Sigmoid colon (tissue), 7 donors: ENCODE data around the gene FBLIM1. TPM values are rescaled to one million over a fixed set of nuclear protein-coding genes. Genes with fewer than 3 reads are reported as not detected.

ENCODE experiments used
- DNase-seq: peaks from one replicate; pipeline ENCODE4 v3.0.0-alpha.2; 2019
- H3K27ac ChIP-seq, 4 donors: fragments of 200-600 bp; sonication (generic); one replicate each; pipeline ENCODE4 v1.5.1; 2016 to 2019; ENCODE audit warnings: mild to moderate bottlenecking in 1 of 4
- H3K27me3 ChIP-seq, 3 donors: fragments of 200-600 bp; sonication (generic); one replicate each; pipeline ENCODE4 v1.5.1; 2019; ENCODE audit warnings: mild to moderate bottlenecking in 1 of 3
- H3K36me3 ChIP-seq, 4 donors: fragments of 200-600 bp; sonication (generic); one replicate each; pipeline ENCODE4 v1.5.1; 2016 to 2019
- H3K4me1 ChIP-seq, 4 donors: fragments of 200-600 bp; sonication (generic); one replicate each; pipeline ENCODE4 v1.5.1; 2017 to 2019
- H3K4me3 ChIP-seq, 4 donors: fragments of 200-600 bp; sonication (generic); one replicate each; pipeline ENCODE4 v1.5.1; 2017 to 2019; ENCODE audit warnings: mild to moderate bottlenecking in 2 of 4, moderate library complexity in 1 of 4
- H3K9me3 ChIP-seq, 4 donors: fragments of 200-600 bp in 3 of 4; sonication (generic) in 3 of 4; one replicate each; pipeline versions ENCODE4 v1.5.1 to v1.6.1; 2013 to 2019
- CTCF ChIP-seq, 4 experiments: fragments of 450-650 bp in 3 of 4; fragments of 200-600 bp in 1 of 4; IDR thresholded peaks; one replicate each; pipeline ENCODE4 v1.5.1; 2016 to 2019; ENCODE audit warnings: antibody characterized with exemption in 4 of 4, mild to moderate bottlenecking in 3 of 4, moderate library complexity in 2 of 4
- EP300 ChIP-seq, 4 donors: sonication (generic); formaldehyde crosslinking; IDR thresholded peaks; one replicate each; pipeline ENCODE4 v1.6.1; 2017; ENCODE audit warnings: antibody characterized with exemption in 4 of 4
- POLR2A ChIP-seq, 2 donors: fragments of 450-650 bp; IDR thresholded peaks; one replicate each; pipeline ENCODE4 v1.6.1; 2016; ENCODE audit warnings: antibody characterized with exemption in 2 of 2, mild to moderate bottlenecking in 2 of 2, moderate library complexity in 2 of 2
- POLR2AphosphoS5 ChIP-seq, 4 donors: sonication (generic); formaldehyde crosslinking; IDR thresholded peaks; one replicate each; pipeline ENCODE4 v1.6.1; 2017; ENCODE audit warnings: antibody characterized with exemption in 4 of 4
- WGBS, 2 donors: extraction: QIAGEN DNeasy Blood & Tissue Kit; methylation state at CpG; one replicate each; pipeline ENCODE4 v1.1.7; 2013; 5-methylcytosine and 5-hydroxymethylcytosine counted together
- intact Hi-C: fragments of 100-400 bp; cut with DNase I; formaldehyde crosslinking; loops from one replicate; pipeline ENCODE4 v1.15.1; 2023
- polyA plus RNA-seq, 3 donors: library from polyadenylated mRNA; stranded (reverse); fragments of 200-250 nt; gene quantifications; one replicate each; pipeline ENCODE4 v1.2.3, GENCODE V29; 2013
- total RNA-seq, 4 donors: library from RNA; depleted of rRNA; stranded (reverse); fragments of >200 nt; gene quantifications; one replicate each; pipeline ENCODE4 v1.1.0, GENCODE V29; 2016
- donor health status: healthy with polysubstance abuse.
- donor health status: Bipolar disorder and iron deficiency.
- donor health status: healthy.

FBLIM1 gene
- total and polyA plus RNA-seq, 7 donors, result 28.1 to 227 (median 53.2) TPM

- Histone ChIP-seq H3K27me3 (no peaks in the 10 kb centered on the region), H3K27ac (peak overlapping the region; percentile 8 to 75 (median 34)), H3K36me3 (no peaks in the 10 kb centered on the region), H3K4me1 (peaks cover 0 to 45% (median 31%) of the 10 kb centered on the region in 4 donors), H3K9me3 (no peaks in the 10 kb centered on the region), H3K4me3 (no peak overlapping the region)
- TF ChIP-seq POLR2A (IDR thresholded peaks at IDR 0.05), result no peak
- no peak for TF ChIP-seq POLR2AphosphoS5 (IDR thresholded peaks at IDR 0.05)
- TF ChIP-seq CTCF (IDR thresholded peaks at IDR 0.05), result no peak
- no peak for TF ChIP-seq EP300 (IDR thresholded peaks at IDR 0.05)
- DNase-seq, result no peak
- intact Hi-C loops, result no loop called here
- WGBS, 2 donors, result 83 to 88% methylated on average over 2 of the region's 2 CpGs
Observed at GRCh38 chr1:15796086-15796462, 37.5 kb downstream of the FBLIM1 start.

GRCh38 chr1:15797614-15798390 is 39.2 kb downstream of the FBLIM1 start:
- Histone ChIP-seq H3K4me1 (peaks cover 0 to 45% (median 33%) of the 10 kb centered on the region in 4 donors), H3K27me3 (no peaks in the 10 kb centered on the region), H3K36me3 (no peaks in the 10 kb centered on the region), H3K9me3 (no peaks in the 10 kb centered on the region), H3K27ac (peak overlapping the region; percentile 0 to 75 (median 26)), H3K4me3 (no peak overlapping the region)
- TF ChIP-seq EP300 (IDR thresholded peaks at IDR 0.05) (no peak), POLR2A (IDR thresholded peaks at IDR 0.05) (no peak), CTCF (IDR thresholded peaks at IDR 0.05) (no peak), POLR2AphosphoS5 (IDR thresholded peaks at IDR 0.05) (no peak)
- intact Hi-C loops, result no loop called here
- DNase-seq, result no peak
- 25 to 74% methylated on average over 14 of the region's 14 CpGs for WGBS, 2 donors

- Histone ChIP-seq H3K4me1 (peaks cover 0 to 45% (median 33%) of the 10 kb centered on the region in 4 donors), H3K27ac (peak overlapping the region; percentile 64 to 75 (median 68)), H3K4me3 (no peak overlapping the region), H3K27me3 (no peaks in the 10 kb centered on the region), H3K36me3 (no peaks in the 10 kb centered on the region), H3K9me3 (no peaks in the 10 kb centered on the region)
- DNase-seq, result peak; percentile 82
- WGBS, 2 donors, result 25 to 52% methylated on average over 9 of the region's 9 CpGs
- TF ChIP-seq CTCF (IDR thresholded peaks at IDR 0.05), result no peak
- peak; percentile 46 to 64 (median 52) for TF ChIP-seq POLR2AphosphoS5 (IDR thresholded peaks at IDR 0.05)
- TF ChIP-seq EP300 (IDR thresholded peaks at IDR 0.05), result peak; percentile 11 to 68 (median 28)
- no peak for TF ChIP-seq POLR2A (IDR thresholded peaks at IDR 0.05)
- intact Hi-C loops, result no loop called here
Observed at GRCh38 chr1:15799004-15799867, 40.6 kb downstream of the FBLIM1 start.

- peak overlapping the region; percentile 64 to 75 (median 68) for H3K27ac ChIP-seq
- H3K36me3 ChIP-seq, result no peaks in the 10 kb centered on the region
- WGBS, 2 donors, result 13 to 57% methylated on average over 22 of the region's 22 CpGs
- H3K9me3 ChIP-seq, result no peaks in the 10 kb centered on the region
- H3K4me1 ChIP-seq, result peaks cover 0 to 44% (median 33%) of the 10 kb centered on the region in 4 donors
- no peaks in the 10 kb centered on the region for H3K27me3 ChIP-seq
- TF ChIP-seq CTCF (IDR thresholded peaks at IDR 0.05) (no peak), POLR2AphosphoS5 (IDR thresholded peaks at IDR 0.05) (peak in 1 of 4 donors; percentile 33), POLR2A (IDR thresholded peaks at IDR 0.05) (no peak), EP300 (IDR thresholded peaks at IDR 0.05) (peak in 2 of 4 donors; percentile 47 to 68)
- DNase-seq, result peak; percentile 74
- intact Hi-C loops, result no loop called here
- H3K4me3 ChIP-seq, result no peak overlapping the region
Observed at GRCh38 chr1:15799928-15800835, 41.6 kb downstream of the FBLIM1 start.
